ENCODE results near the gene RXFP4. TPM values are rescaled to one million over a fixed set of nuclear protein-coding genes. Genes with fewer than 3 reads are reported as not detected.

The RXFP4 gene
- total and polyA plus RNA-seq, 2 of the 13 experiments (the other 11 are each of a cell fraction or from before 2014, with no cell fraction given) = 0.38 to 1.4 TPM

- TF ChIP-seq, protein P1, sequence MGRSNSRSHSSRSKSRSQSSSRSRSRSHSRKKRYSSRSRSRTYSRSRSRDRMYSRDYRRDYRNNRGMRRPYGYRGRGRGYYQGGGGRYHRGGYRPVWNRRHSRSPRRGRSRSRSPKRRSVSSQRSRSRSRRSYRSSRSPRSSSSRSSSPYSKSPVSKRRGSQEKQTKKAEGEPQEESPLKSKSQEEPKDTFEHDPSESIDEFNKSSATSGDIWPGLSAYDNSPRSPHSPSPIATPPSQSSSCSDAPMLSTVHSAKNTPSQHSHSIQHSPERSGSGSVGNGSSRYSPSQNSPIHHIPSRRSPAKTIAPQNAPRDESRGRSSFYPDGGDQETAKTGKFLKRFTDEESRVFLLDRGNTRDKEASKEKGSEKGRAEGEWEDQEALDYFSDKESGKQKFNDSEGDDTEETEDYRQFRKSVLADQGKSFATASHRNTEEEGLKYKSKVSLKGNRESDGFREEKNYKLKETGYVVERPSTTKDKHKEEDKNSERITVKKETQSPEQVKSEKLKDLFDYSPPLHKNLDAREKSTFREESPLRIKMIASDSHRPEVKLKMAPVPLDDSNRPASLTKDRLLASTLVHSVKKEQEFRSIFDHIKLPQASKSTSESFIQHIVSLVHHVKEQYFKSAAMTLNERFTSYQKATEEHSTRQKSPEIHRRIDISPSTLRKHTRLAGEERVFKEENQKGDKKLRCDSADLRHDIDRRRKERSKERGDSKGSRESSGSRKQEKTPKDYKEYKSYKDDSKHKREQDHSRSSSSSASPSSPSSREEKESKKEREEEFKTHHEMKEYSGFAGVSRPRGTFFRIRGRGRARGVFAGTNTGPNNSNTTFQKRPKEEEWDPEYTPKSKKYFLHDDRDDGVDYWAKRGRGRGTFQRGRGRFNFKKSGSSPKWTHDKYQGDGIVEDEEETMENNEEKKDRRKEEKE (IDR thresholded peaks at IDR 0.05) = no peak
- no peak for TF ChIP-seq FUBP1 (CRISPR knock-in tag; IDR thresholded peaks at IDR 0.05; ENCODE audit: borderline replicate concordance)
- TF ChIP-seq, protein P2, sequence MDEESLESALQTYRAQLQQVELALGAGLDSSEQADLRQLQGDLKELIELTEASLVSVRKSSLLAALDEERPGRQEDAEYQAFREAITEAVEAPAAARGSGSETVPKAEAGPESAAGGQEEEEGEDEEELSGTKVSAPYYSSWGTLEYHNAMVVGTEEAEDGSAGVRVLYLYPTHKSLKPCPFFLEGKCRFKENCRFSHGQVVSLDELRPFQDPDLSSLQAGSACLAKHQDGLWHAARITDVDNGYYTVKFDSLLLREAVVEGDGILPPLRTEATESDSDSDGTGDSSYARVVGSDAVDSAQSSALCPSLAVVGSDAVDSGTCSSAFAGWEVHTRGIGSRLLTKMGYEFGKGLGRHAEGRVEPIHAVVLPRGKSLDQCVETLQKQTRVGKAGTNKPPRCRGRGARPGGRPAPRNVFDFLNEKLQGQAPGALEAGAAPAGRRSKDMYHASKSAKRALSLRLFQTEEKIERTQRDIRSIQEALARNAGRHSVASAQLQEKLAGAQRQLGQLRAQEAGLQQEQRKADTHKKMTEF (CRISPR knock-in tag; IDR thresholded peaks at IDR 0.05) = no peak
- TF ChIP-seq, protein P3, sequence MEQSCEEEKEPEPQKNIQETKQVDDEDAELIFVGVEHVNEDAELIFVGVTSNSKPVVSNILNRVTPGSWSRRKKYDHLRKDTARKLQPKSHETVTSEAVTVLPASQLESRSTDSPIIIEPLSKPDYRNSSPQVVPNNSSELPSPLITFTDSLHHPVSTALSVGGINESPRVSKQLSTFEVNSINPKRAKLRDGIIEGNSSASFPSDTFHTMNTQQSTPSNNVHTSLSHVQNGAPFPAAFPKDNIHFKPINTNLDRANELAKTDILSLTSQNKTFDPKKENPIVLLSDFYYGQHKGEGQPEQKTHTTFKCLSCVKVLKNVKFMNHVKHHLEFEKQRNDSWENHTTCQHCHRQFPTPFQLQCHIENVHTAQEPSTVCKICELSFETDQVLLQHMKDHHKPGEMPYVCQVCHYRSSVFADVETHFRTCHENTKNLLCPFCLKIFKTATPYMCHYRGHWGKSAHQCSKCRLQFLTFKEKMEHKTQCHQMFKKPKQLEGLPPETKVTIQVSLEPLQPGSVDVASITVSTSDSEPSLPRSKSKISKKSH (CRISPR knock-in tag; IDR thresholded peaks at IDR 0.05; ENCODE audit: borderline replicate concordance) = no peak
Observed at GRCh38 chr1:155898888-155899287, 42.5 kb upstream of the RXFP4 start (continued).

Data from HepG2 (cell line).